ENCODE measurements around the gene LYPD3.
"Not testable (repeated sequence)": the region's sequence is repeated elsewhere in the genome, so short reads cannot be mapped to it uniquely, and the experiment has no call there.

LYPD3 gene

GRCh38 chr19:43455321-43456113 lies 9.9 kb downstream of the LYPD3 start:
- H3K4me3 ChIP-seq (ENCODE audit: low read depth, low read length), result no peak overlapping the region
- H3K27me3 ChIP-seq (ENCODE audit: control insufficient read depth, insufficient read depth, low read length), result no peaks in the 10 kb centered on the region

GRCh38 chr19:43454031-43454430 lies 11.4 kb downstream of the LYPD3 start:
- H3K4me3 ChIP-seq (ENCODE audit: low read depth, low read length), result no peak overlapping the region
- H3K27me3 ChIP-seq (ENCODE audit: control insufficient read depth, insufficient read depth, low read length), result no peaks in the 10 kb centered on the region
- H3K9ac ChIP-seq (ENCODE audit: low read depth, low read length), result no peak overlapping the region

More at GRCh38 chr19:43455321-43456113, 9.9 kb downstream of the LYPD3 start:
- Histone ChIP-seq H3K9ac (ENCODE audit: low read depth, low read length) (no peak overlapping the region), H3K4me1 (ENCODE audit: control insufficient read depth, insufficient read depth, low read length) (no peaks in the 10 kb centered on the region), H3K36me3 (ENCODE audit: control insufficient read depth, insufficient read depth, low read length) (no peaks in the 10 kb centered on the region), H3K9me3 (ENCODE audit: control insufficient read depth, insufficient read depth, low read length) (no peaks in the 10 kb centered on the region)

GRCh38 chr19:43452582-43452981 lies 12.8 kb downstream of the LYPD3 start:
- no peaks in the 10 kb centered on the region for H3K36me3 ChIP-seq (ENCODE audit: control insufficient read depth, insufficient read depth, low read length)
- no peaks in the 10 kb centered on the region for H3K27me3 ChIP-seq (ENCODE audit: control insufficient read depth, insufficient read depth, low read length)
- H3K9me3 ChIP-seq (ENCODE audit: control insufficient read depth, insufficient read depth, low read length), result no peaks in the 10 kb centered on the region
- H3K9ac ChIP-seq (ENCODE audit: low read depth, low read length), result no peak overlapping the region
- H3K4me3 ChIP-seq (ENCODE audit: low read depth, low read length), result no peak overlapping the region
- H3K4me1 ChIP-seq (ENCODE audit: control insufficient read depth, insufficient read depth, low read length), result no peaks in the 10 kb centered on the region

More at GRCh38 chr19:43454031-43454430, 11.4 kb downstream of the LYPD3 start:
- Histone ChIP-seq H3K9me3 (ENCODE audit: control insufficient read depth, insufficient read depth, low read length) (no peaks in the 10 kb centered on the region), H3K36me3 (ENCODE audit: control insufficient read depth, insufficient read depth, low read length) (no peaks in the 10 kb centered on the region), H3K4me1 (ENCODE audit: control insufficient read depth, insufficient read depth, low read length) (no peaks in the 10 kb centered on the region)

GRCh38 chr19:43450545-43450997 lies 14.8 kb downstream of the LYPD3 start:
- Histone ChIP-seq H3K9me3 (ENCODE audit: control insufficient read depth, insufficient read depth, low read length) (no peaks in the 10 kb centered on the region), H3K36me3 (ENCODE audit: control insufficient read depth, insufficient read depth, low read length) (no peaks in the 10 kb centered on the region), H3K9ac (ENCODE audit: low read depth, low read length) (no peak overlapping the region), H3K4me3 (ENCODE audit: low read depth, low read length) (no peak overlapping the region), H3K4me1 (ENCODE audit: control insufficient read depth, insufficient read depth, low read length) (peaks cover 5% of the 10 kb centered on the region), H3K27me3 (ENCODE audit: control insufficient read depth, insufficient read depth, low read length) (no peaks in the 10 kb centered on the region)

- Histone ChIP-seq H3K4me3 (ENCODE audit: low read depth, low read length) (no peak overlapping the region), H3K27me3 (ENCODE audit: control insufficient read depth, insufficient read depth, low read length) (no peaks in the 10 kb centered on the region), H3K9me3 (ENCODE audit: control insufficient read depth, insufficient read depth, low read length) (no peaks in the 10 kb centered on the region), H3K9ac (ENCODE audit: low read depth, low read length) (no peak overlapping the region), H3K36me3 (ENCODE audit: control insufficient read depth, insufficient read depth, low read length) (no peaks in the 10 kb centered on the region), H3K4me1 (ENCODE audit: control insufficient read depth, insufficient read depth, low read length) (peaks cover 5% of the 10 kb centered on the region)
Measured at GRCh38 chr19:43447655-43448054, 17.8 kb downstream of the LYPD3 start.

- Histone ChIP-seq H3K4me1 (ENCODE audit: control insufficient read depth, insufficient read depth, low read length) (peaks cover 5% of the 10 kb centered on the region), H3K4me3 (ENCODE audit: low read depth, low read length) (no peak overlapping the region), H3K27me3 (ENCODE audit: control insufficient read depth, insufficient read depth, low read length) (no peaks in the 10 kb centered on the region), H3K9ac (ENCODE audit: low read depth, low read length) (no peak overlapping the region), H3K9me3 (ENCODE audit: control insufficient read depth, insufficient read depth, low read length) (no peaks in the 10 kb centered on the region), H3K36me3 (ENCODE audit: control insufficient read depth, insufficient read depth, low read length) (no peaks in the 10 kb centered on the region)
Measured at GRCh38 chr19:43446746-43447489, 18.5 kb downstream of the LYPD3 start.

GRCh38 chr19:43445426-43445825 lies 20.0 kb downstream of the LYPD3 start:
- peaks cover 5% of the 10 kb centered on the region for H3K4me1 ChIP-seq (ENCODE audit: control insufficient read depth, insufficient read depth, low read length)
- H3K9ac ChIP-seq (ENCODE audit: low read depth, low read length), result no peak overlapping the region
- H3K36me3 ChIP-seq (ENCODE audit: control insufficient read depth, insufficient read depth, low read length), result no peaks in the 10 kb centered on the region
- no peak overlapping the region for H3K4me3 ChIP-seq (ENCODE audit: low read depth, low read length)
- H3K9me3 ChIP-seq (ENCODE audit: control insufficient read depth, insufficient read depth, low read length), result no peaks in the 10 kb centered on the region
- no peaks in the 10 kb centered on the region for H3K27me3 ChIP-seq (ENCODE audit: control insufficient read depth, insufficient read depth, low read length)

GRCh38 chr19:43444531-43445287 lies 20.7 kb downstream of the LYPD3 start:
- no peaks in the 10 kb centered on the region for H3K27me3 ChIP-seq (ENCODE audit: control insufficient read depth, insufficient read depth, low read length)
- no peaks in the 10 kb centered on the region for H3K36me3 ChIP-seq (ENCODE audit: control insufficient read depth, insufficient read depth, low read length)
- no peak overlapping the region for H3K9ac ChIP-seq (ENCODE audit: low read depth, low read length)
- H3K9me3 ChIP-seq (ENCODE audit: control insufficient read depth, insufficient read depth, low read length), result no peaks in the 10 kb centered on the region
- H3K4me1 ChIP-seq (ENCODE audit: control insufficient read depth, insufficient read depth, low read length), result peaks cover 5% of the 10 kb centered on the region
- H3K4me3 ChIP-seq (ENCODE audit: low read depth, low read length), result no peak overlapping the region

- not testable (repeated sequence) for H3K36me3 ChIP-seq (ENCODE audit: control insufficient read depth, insufficient read depth, low read length); H3K27me3 ChIP-seq (ENCODE audit: control insufficient read depth, insufficient read depth, low read length); H3K4me3 ChIP-seq (ENCODE audit: low read depth, low read length); H3K9me3 ChIP-seq (ENCODE audit: control insufficient read depth, insufficient read depth, low read length); H3K4me1 ChIP-seq (ENCODE audit: control insufficient read depth, insufficient read depth, low read length); H3K9ac ChIP-seq (ENCODE audit: low read depth, low read length)
Measured at GRCh38 chr19:43444091-43444490, 21.3 kb downstream of the LYPD3 start.

- Histone ChIP-seq H3K4me3 (ENCODE audit: low read depth, low read length) (no peak overlapping the region), H3K9ac (ENCODE audit: low read depth, low read length) (no peak overlapping the region), H3K9me3 (ENCODE audit: control insufficient read depth, insufficient read depth, low read length) (no peaks in the 10 kb centered on the region), H3K36me3 (ENCODE audit: control insufficient read depth, insufficient read depth, low read length) (no peaks in the 10 kb centered on the region), H3K27me3 (ENCODE audit: control insufficient read depth, insufficient read depth, low read length) (no peaks in the 10 kb centered on the region), H3K4me1 (ENCODE audit: control insufficient read depth, insufficient read depth, low read length) (no peaks in the 10 kb centered on the region)
Measured at GRCh38 chr19:43441716-43442115, 23.7 kb downstream of the LYPD3 start.

- Histone ChIP-seq H3K4me1 (ENCODE audit: control insufficient read depth, insufficient read depth, low read length) (no peaks in the 10 kb centered on the region), H3K27me3 (ENCODE audit: control insufficient read depth, insufficient read depth, low read length) (no peaks in the 10 kb centered on the region), H3K36me3 (ENCODE audit: control insufficient read depth, insufficient read depth, low read length) (no peaks in the 10 kb centered on the region), H3K9me3 (ENCODE audit: control insufficient read depth, insufficient read depth, low read length) (no peaks in the 10 kb centered on the region), H3K9ac (ENCODE audit: low read depth, low read length) (no peak overlapping the region), H3K4me3 (ENCODE audit: low read depth, low read length) (no peak overlapping the region)
Measured at GRCh38 chr19:43439709-43440063, 25.7 kb downstream of the LYPD3 start.

Measured in iPS-15b (cell line).